ENCODE measurements around the gene PI4K2B. TPM values are rescaled to one million over a fixed set of nuclear protein-coding genes. Genes with fewer than 3 reads are reported as not detected.

PI4K2B gene
- total and polyA plus RNA-seq, 10 of the 15 experiments (the other 5 are each of a cell fraction or from before 2014, with no cell fraction given), result 12.9 to 55.3 (median 40.7) TPM

DNA sequence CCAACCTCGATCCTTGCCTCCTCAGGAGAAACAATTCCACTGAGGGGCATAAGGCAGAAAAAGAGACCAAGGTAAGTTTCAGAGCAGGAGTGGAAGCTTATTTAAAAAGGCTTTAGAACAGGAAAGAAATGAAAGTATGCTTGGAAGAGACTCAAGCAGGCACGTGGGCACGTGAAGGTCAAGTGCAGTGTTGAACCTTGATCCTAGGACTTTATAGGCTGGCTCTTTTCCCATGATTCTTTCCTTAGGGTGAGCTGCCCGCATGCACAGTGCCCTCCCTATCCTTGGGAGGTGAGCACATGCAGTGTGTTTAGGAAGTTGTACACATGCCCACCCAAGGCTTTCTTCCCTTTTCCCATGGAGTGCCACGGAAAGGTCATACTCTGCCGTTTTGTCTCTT lies 4.0 kb upstream of the PI4K2B start:
- no peak for TF ChIP-seq ZBTB33 (IDR thresholded peaks at IDR 0.05)
- ATAC-seq (no peak), DNase-seq (ENCODE audit: low read depth, low spot score) (no peak), FAIRE-seq (no peak)
- ChIA-PET CTCF (no interaction called here), SMC1A (ENCODE audit: uncharacterized antibody, unreplicated experiment) (no interaction called here), POLR2A (no interaction called here), RAD21 (ENCODE audit: unreplicated experiment) (no interaction called here)
- no peaks in the 10 kb centered on the region for H3K27me3 ChIP-seq (replicated peaks in 1 of 2; ENCODE audit: control insufficient read depth in 2 of 2, insufficient read depth in 2 of 2, low read length in 1 of 2)
- H3K4me3 ChIP-seq, result no peak overlapping the region
- no peaks in the 10 kb centered on the region for H4K20me1 ChIP-seq (ENCODE audit: control insufficient read depth, insufficient read depth)
- no peak overlapping the region for H3K9ac ChIP-seq (ENCODE audit: control insufficient read depth, insufficient read depth, low read length)
- H2AFZ ChIP-seq (ENCODE audit: control insufficient read depth, low read depth, low read length), result no peak overlapping the region
- H3K27ac ChIP-seq (ENCODE audit: control insufficient read depth, insufficient read depth), result no peak overlapping the region
- H3K9me3 ChIP-seq (replicated peaks; ENCODE audit: control insufficient read depth, insufficient read depth, low read length), result peaks cover 4% of the 10 kb centered on the region; the same call in 2 of the 3 replicates
- 95% methylated on average over 6 of the region's 6 CpGs for WGBS (ENCODE audit: insufficient coverage, insufficient replicate concordance, low lambda C conversion rate, missing lambda C conversion rate)
- intact Hi-C loops (cut with micrococcal nuclease; ENCODE audit: unreplicated experiment), result loop anchor here (5.0 to 10.0 kb wide), 2 partner anchors 147 to 645 kb away; partner anchors contain the start of genes ANAPC4 and DHX15
- H3K4me2 ChIP-seq (ENCODE audit: control insufficient read depth, insufficient read depth), result no peak overlapping the region
- no peaks in the 10 kb centered on the region for H3K36me3 ChIP-seq (ENCODE audit: control insufficient read depth in 2 of 2, insufficient read depth in 2 of 2, low read length in 1 of 2)
- BruUV-seq (replicated peaks), result no TSS peak
- peaks cover 3% of the 10 kb centered on the region; the same call in 1 of the 2 replicates for H3K4me1 ChIP-seq (ENCODE audit: control insufficient read depth, insufficient read depth, low read length)
- peaks cover 12% of the 10 kb centered on the region for H3K79me2 ChIP-seq (ENCODE audit: control insufficient read depth, insufficient read depth, low read length)
- in situ Hi-C loops (cut with MboI), result loop anchor here (10.0 kb wide), 1 partner anchor 645 kb away; the partner anchor contains the start of gene DHX15

DNA sequence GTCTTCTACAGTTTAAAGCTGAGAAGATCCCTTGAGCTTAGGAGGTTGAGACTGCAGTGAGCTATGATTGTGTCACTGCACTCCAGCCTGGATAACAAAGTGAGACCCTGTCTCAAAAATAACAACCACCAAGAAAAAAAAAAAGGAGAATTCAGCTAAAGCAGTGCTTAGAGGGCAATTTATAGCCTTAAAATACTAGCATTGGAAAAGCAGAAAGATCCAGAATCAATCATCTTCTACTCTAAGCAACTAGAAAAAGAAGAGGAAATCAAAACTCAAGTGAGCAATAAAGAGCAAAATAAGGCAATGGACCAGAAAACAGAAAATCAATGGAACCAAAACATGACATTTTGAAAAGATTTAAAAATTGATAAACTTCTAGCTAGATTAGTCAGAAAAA lies 639 bp upstream of the PI4K2B start:
- in situ Hi-C loops (cut with MboI), result loop anchor here (10.0 kb wide), 1 partner anchor 648 kb away; the partner anchor contains the start of gene DHX15
- CTCF ChIA-PET, result interaction anchor here (0.6 to 4.5 kb wide), 11 partner anchors 10 to 811 kb away, joined by 3 to 29 read pairs (median 4); partner anchors contain the start of gene ZCCHC4
- TF ChIP-seq KLF5 (IDR thresholded peaks at IDR 0.05; ENCODE audit: partially characterized antibody) (peak; percentile 85), SRF (IDR thresholded peaks at IDR 0.05; ENCODE audit: low read depth in 2 of 2, low read length in 2 of 2) (no peak), CEBPB (IDR thresholded peaks at IDR 0.05; ENCODE audit: borderline replicate concordance in 1 of 2, low read depth in 2 of 2, low read length in 2 of 2) (no peak), PKNOX1 (IDR thresholded peaks at IDR 0.05) (no peak), ZNF207 (IDR thresholded peaks at IDR 0.05; ENCODE audit: borderline replicate concordance) (no peak), BACH1 (IDR thresholded peaks at IDR 0.05; ENCODE audit: borderline replicate concordance) (no peak), BCL3 (IDR thresholded peaks at IDR 0.05; ENCODE audit: borderline replicate concordance, insufficient read depth, low read depth, low read length, poor library complexity, severe bottlenecking) (no peak)

More for the DNA sequence above, 639 bp upstream of the PI4K2B start:
- Histone ChIP-seq H3K79me2 (ENCODE audit: control insufficient read depth, insufficient read depth, low read length) (peaks cover 46% of the 10 kb centered on the region), H4K20me1 (ENCODE audit: control insufficient read depth, insufficient read depth) (no peaks in the 10 kb centered on the region), H3K27me3 (replicated peaks in 1 of 2; ENCODE audit: control insufficient read depth in 2 of 2, insufficient read depth in 2 of 2, low read length in 1 of 2) (no peaks in the 10 kb centered on the region), H3K27ac (ENCODE audit: control insufficient read depth, insufficient read depth) (peak overlapping the region; percentile 62), H3K9me3 (replicated peaks; ENCODE audit: control insufficient read depth, insufficient read depth, low read length) (peaks cover 3% of the 10 kb centered on the region; the same call in 2 of the 3 replicates), H3K36me3 (ENCODE audit: control insufficient read depth in 2 of 2, insufficient read depth in 2 of 2, low read length in 1 of 2) (peaks cover 0 to 3% of the 10 kb centered on the region in 2 experiments; a peak in 1 of 4 replicates), H3K4me3 (peak overlapping the region; percentile 72), H3K4me2 (ENCODE audit: control insufficient read depth, insufficient read depth) (peak overlapping the region; percentile 66), H2AFZ (ENCODE audit: control insufficient read depth, low read depth, low read length) (peak overlapping the region; percentile 49), H3K9ac (ENCODE audit: control insufficient read depth, insufficient read depth, low read length) (peak overlapping the region; percentile 14), H3K4me1 (ENCODE audit: control insufficient read depth, insufficient read depth, low read length) (peaks cover 3% of the 10 kb centered on the region; the same call in 1 of the 2 replicates)
- BruUV-seq (replicated peaks), result TSS peak; percentile 77
- intact Hi-C loops (cut with micrococcal nuclease; ENCODE audit: unreplicated experiment), result loop anchor here (5.0 to 10.0 kb wide), 2 partner anchors 144 to 648 kb away; partner anchors contain the start of genes ANAPC4 and DHX15
- ChIA-PET RAD21 (ENCODE audit: unreplicated experiment) (interaction anchor here (0.6 to 4.1 kb wide), 8 partner anchors 20 to 134 kb away, joined by 3 to 21 read pairs (median 4); partner anchors contain the start of genes SEPSECS and ZCCHC4), POLR2A (interaction anchor here (0.7 to 4.4 kb wide), 9 partner anchors 9 to 649 kb away, joined by 3 to 49 read pairs (median 4); partner anchors contain the start of genes DHX15, SEPSECS and ZCCHC4), SMC1A (ENCODE audit: uncharacterized antibody, unreplicated experiment) (interaction anchor here (1.0 to 5.4 kb wide), 7 partner anchors 20 to 253 kb away, joined by 3 to 38 read pairs (median 5); partner anchors contain the start of genes SEPSECS and ZCCHC4)
- FAIRE-seq, result no peak
- no peak for ATAC-seq
- no peak for DNase-seq (ENCODE audit: low read depth, low spot score)
